ENCODE measurements around the gene PAEP. TPM values are rescaled to one million over a fixed set of nuclear protein-coding genes. Genes with fewer than 3 reads are reported as not detected.

PAEP gene
- total and polyA plus RNA-seq, 3 donors from 2014 or later = 2.5 TPM; not detected in 2

DNA sequence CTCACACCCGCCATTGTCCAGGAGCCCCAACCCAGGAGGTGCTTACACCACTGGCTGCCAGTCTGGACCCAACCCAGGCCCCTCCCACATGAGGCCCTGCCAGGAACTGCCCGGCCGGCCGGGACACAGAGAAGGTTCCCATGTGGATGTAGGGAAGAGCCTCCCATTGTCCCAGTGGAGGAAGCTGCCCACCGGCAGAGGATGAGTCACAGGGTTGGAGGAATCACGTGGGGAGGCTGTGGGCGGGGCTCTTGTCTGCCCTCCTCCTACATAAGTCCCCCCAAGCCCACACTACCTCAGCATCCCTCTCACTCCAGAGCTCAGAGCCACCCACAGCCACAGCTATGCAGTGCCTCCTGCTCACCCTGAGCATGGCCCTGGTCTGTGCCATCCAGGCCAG is 26.1 kb downstream of the PAEP start:
- no peak overlapping the region for H3K4me3 ChIP-seq
- DNase-seq = no peak
- H3K36me3 ChIP-seq (ENCODE audit: low read depth, missing control alignments) = no peaks in the 10 kb centered on the region
- WGBS, 2 donors = no CpG with 5 or more reads among the region's 7 CpGs
- TF ChIP-seq, protein P1, sequence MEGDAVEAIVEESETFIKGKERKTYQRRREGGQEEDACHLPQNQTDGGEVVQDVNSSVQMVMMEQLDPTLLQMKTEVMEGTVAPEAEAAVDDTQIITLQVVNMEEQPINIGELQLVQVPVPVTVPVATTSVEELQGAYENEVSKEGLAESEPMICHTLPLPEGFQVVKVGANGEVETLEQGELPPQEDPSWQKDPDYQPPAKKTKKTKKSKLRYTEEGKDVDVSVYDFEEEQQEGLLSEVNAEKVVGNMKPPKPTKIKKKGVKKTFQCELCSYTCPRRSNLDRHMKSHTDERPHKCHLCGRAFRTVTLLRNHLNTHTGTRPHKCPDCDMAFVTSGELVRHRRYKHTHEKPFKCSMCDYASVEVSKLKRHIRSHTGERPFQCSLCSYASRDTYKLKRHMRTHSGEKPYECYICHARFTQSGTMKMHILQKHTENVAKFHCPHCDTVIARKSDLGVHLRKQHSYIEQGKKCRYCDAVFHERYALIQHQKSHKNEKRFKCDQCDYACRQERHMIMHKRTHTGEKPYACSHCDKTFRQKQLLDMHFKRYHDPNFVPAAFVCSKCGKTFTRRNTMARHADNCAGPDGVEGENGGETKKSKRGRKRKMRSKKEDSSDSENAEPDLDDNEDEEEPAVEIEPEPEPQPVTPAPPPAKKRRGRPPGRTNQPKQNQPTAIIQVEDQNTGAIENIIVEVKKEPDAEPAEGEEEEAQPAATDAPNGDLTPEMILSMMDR (IDR thresholded peaks at IDR 0.05) = no peak
- no peak for TF ChIP-seq POLR2A (IDR thresholded peaks at IDR 0.05)
- H3K4me1 ChIP-seq = no peaks in the 10 kb centered on the region
- H3K27me3 ChIP-seq = no peaks in the 10 kb centered on the region
- no peaks in the 10 kb centered on the region for H3K9me3 ChIP-seq
- intact Hi-C loops (cut with DNase I; ENCODE audit: low total_unique reads) = no loop called here
- H3K27ac ChIP-seq = no peak overlapping the region

DNA sequence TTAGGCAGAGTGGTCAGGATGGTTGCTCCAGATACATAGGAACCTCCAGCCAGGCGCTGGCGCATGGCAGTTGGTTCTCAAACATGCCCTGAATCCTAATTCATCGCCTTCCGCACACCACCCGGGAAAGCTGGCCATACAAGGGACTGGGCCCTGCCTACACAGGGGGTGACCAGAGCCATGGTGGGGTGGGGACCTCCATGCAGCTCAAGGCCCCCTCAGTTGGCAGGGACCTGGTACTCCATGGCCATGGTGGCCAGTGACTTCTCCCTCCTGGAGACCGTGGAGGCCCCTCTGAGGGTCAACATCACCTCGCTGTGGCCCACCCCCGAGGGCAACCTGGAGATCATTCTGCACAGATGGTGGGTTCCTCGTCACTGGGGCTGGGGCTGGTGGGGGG is 26.8 kb downstream of the PAEP start:
- no peak overlapping the region for H3K27ac ChIP-seq
- no peak overlapping the region for H3K4me3 ChIP-seq
- intact Hi-C loops (cut with DNase I; ENCODE audit: low total_unique reads) = no loop called here
- 96% methylated on average over 9 of the region's 9 CpGs; no CpG with 5 or more reads in 1 of the 2 donors for WGBS, 2 donors
- H3K4me1 ChIP-seq = no peaks in the 10 kb centered on the region
- H3K9me3 ChIP-seq = no peaks in the 10 kb centered on the region
- H3K36me3 ChIP-seq (ENCODE audit: low read depth, missing control alignments) = no peaks in the 10 kb centered on the region
- H3K27me3 ChIP-seq = no peaks in the 10 kb centered on the region
- TF ChIP-seq POLR2A (IDR thresholded peaks at IDR 0.05) = no peak
- TF ChIP-seq, protein P1 (IDR thresholded peaks at IDR 0.05) = no peak
- peak; percentile 6 for DNase-seq

DNA sequence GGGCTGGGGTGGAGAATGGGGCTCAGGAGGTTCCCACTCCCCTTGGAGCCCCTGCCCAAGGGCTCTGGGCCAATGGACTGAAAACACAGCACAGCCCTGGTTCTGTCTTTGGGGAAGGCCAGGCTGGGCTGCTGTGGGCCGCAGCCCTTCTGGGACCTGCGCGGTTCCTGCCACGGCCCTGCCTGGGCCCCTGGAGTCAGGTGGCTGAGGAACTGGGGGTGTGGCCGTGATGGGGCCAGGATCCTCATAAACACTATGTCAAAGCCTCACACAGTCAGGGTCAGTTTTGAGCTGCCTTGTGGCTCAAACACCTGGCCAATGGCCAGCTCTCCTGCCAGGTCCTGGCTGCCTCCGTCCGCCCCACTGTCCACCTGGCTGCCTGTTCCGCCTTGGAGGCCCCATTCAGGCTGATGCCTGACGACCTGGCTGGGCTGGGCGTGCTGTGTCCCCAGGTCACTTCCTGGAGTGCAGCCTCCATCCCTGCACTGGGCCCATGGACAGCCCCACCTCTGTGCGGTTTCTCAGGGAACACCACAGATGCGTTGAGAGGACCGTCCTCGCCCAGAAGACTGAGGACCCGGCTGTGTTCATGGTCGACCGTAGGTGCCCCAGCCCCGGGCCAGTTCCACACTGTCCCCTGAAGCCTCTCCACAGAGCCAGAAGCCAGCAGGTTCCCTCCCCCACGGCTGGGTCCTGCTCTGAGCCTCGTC is 27.5 kb downstream of the PAEP start:
- 91% methylated on average over 18 of the region's 20 CpGs; no CpG with 5 or more reads in 1 of the 2 donors for WGBS, 2 donors
- no peak overlapping the region for H3K4me3 ChIP-seq
- no peaks in the 10 kb centered on the region for H3K4me1 ChIP-seq
- peak; percentile 9 for DNase-seq
- H3K27ac ChIP-seq = no peak overlapping the region
- TF ChIP-seq, protein P1 (IDR thresholded peaks at IDR 0.05) = no peak
- no peak for TF ChIP-seq POLR2A (IDR thresholded peaks at IDR 0.05)
- intact Hi-C loops (cut with DNase I; ENCODE audit: low total_unique reads) = no loop called here
- no peaks in the 10 kb centered on the region for H3K36me3 ChIP-seq (ENCODE audit: low read depth, missing control alignments)
- H3K9me3 ChIP-seq = no peaks in the 10 kb centered on the region
- no peaks in the 10 kb centered on the region for H3K27me3 ChIP-seq

DNA sequence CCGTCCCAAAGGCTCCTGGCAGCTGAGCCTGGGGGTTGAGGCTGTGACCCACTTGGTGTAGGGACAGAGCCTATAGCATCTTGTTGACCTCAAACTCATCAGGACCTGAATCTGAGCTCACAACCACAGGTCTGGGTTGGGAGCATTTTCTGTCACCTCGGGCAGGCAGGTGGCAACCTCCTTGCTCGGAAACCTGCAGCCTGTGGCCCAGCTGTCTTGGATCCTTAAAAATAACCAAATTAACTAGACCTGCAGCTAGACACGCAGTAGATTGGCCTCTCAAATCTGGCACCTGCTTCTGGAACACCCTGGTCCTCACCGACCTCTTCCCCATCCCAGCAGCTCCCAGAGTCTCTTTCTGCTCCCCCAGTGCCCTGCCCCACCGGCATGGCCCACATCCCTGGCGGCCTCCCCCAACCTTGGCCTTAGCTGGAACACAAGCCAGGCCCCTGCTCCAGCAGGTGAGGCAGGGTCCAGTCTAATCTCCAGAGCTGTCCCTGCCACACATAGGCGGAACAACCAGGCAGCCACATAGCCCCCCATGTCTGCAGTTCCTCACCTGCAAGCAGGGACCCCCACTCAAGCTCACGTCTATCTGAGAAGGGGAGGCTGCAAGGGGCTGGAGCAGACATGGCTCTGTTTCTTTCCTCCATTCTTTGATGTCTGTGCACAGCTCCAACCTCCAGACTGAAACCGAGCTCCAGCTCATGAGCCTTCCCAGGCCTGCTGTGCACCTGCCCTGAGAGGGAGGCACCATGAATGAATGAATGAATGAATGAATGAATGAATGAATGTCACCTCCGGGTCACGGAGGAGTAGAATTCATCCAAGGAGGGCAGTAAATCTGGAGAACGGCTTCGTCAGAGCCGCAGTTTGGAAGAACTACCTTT is 28.3 kb downstream of the PAEP start:
- intact Hi-C loops (cut with DNase I; ENCODE audit: low total_unique reads) = no loop called here
- WGBS, 2 donors = 76 to 82% methylated on average over 13 to 15 of the region's 15 CpGs
- Histone ChIP-seq H3K27ac (no peak overlapping the region), H3K9me3 (no peaks in the 10 kb centered on the region), H3K36me3 (ENCODE audit: low read depth, missing control alignments) (no peaks in the 10 kb centered on the region), H3K27me3 (no peaks in the 10 kb centered on the region), H3K4me3 (no peak overlapping the region), H3K4me1 (no peaks in the 10 kb centered on the region)
- no peak for TF ChIP-seq POLR2A (IDR thresholded peaks at IDR 0.05)
- TF ChIP-seq, protein P1 (IDR thresholded peaks at IDR 0.05) = no peak
- DNase-seq = peak; percentile 3
